KOPT-K1 (cell line): ENCODE measurements around the gene BDKRB1.

Experiments
- H3K27ac ChIP-seq: fragments of 200-600 bp; sonication (generic); 2 replicates; pipeline ENCODE4 v1.5.1; 2016; ENCODE audit warnings: antibody characterized with exemption, mild to moderate bottlenecking, low read depth, low read length; ENCODE audit not compliant: poor library complexity, severe bottlenecking
- H3K36me3 ChIP-seq: fragments of 200-600 bp; sonication (generic); 2 replicates; pipeline ENCODE4 v1.5.1; 2017; ENCODE audit warnings: antibody characterized with exemption, mild to moderate bottlenecking, low read length, moderate library complexity; ENCODE audit not compliant: insufficient read depth
- H3K9me3 ChIP-seq: fragments of 200-600 bp; sonication (generic); 2 replicates; pipeline ENCODE4 v1.5.1; 2017; ENCODE audit warnings: antibody characterized with exemption, low read length, mild to moderate bottlenecking; ENCODE audit not compliant: insufficient read depth, poor library complexity, severe bottlenecking

The BDKRB1 gene

DNA sequence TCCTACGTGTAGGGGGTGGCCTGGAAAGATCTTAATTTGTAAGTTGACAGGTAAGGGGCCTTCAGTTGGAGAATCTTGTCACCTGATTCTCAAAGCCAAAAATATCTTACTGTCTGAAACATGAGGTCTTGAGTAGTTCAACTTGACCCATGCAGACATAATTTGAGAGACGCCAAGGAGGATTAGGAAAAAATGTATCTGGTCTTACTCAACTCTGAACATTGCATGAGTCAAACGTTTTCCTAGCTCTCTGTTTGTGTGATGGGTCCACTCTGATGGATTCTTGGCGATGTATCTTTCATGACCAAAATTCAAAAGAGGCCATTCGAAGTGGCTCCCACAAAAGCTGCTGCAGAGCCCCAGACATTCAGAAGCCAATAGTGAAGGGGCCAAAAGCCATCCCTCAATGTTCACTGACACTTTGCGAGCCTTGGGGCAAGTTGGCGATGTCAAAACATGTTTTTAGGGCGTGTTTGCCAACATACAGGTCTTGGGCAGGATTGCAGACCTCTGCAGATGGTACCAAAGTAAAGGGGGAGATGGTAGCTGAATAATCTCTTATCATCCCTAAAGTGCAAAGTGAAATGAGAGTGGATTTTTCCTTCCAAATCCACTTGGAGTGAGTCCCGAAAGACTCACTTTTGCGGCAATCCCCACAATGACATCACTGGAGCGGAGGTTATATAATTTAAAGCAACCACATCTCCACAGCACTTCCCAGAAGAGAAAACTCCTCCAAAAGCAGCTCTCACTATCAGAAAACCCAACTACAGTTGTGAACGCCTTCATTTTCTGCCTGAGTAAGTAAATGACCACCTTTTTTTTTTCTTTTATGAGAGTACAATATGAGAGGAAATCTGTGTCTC lies at the start of gene BDKRB1:
Gene BDKRB1, plus strand, starts transcription at position 710 of the 866 bp plus-strand sequence. CDS start 7,473 bp downstream, outside the sequence.
- Histone ChIP-seq H3K9me3 (peaks cover 12% of the 10 kb centered on the region), H3K27ac (no peak within 1 kb of the TSS), H3K36me3 (no peaks in the 10 kb centered on the region)

GRCh38 chr14:96206461-96206860 lies 49.5 kb upstream of the BDKRB1 start:
- no peak overlapping the region for H3K27ac ChIP-seq
- no peaks in the 10 kb centered on the region for H3K36me3 ChIP-seq
- H3K9me3 ChIP-seq, result no peaks in the 10 kb centered on the region

- Histone ChIP-seq H3K36me3 (no peaks in the 10 kb centered on the region), H3K9me3 (peaks cover 11% of the 10 kb centered on the region), H3K27ac (no peak overlapping the region)
Measured at GRCh38 chr14:96207686-96208085, 48.3 kb upstream of the BDKRB1 start.

DNA sequence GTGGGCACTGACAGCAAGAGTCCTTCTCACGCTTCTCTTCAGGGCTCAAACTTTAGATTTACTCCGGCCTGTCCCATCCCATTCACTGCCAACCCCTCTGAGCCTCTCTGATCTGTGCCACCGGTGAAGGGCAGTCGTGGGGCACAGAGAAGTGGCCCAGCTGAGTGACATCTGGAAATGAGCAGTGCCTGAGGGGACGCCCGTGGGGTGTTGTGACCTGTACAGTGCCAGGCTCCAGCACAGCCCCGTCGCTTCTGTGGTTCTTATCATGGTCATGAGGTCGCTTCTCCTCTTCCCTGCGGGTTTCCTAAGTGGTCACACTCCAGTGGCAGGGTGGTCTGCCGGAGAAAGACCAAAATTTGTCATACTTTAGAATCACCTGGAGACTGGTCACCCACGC lies 47.3 kb upstream of the BDKRB1 start:
- H3K27ac ChIP-seq, result no peak overlapping the region
- peaks cover 11% of the 10 kb centered on the region for H3K9me3 ChIP-seq
- no peaks in the 10 kb centered on the region for H3K36me3 ChIP-seq

- Histone ChIP-seq H3K27ac (no peak overlapping the region), H3K9me3 (peaks cover 11% of the 10 kb centered on the region), H3K36me3 (no peaks in the 10 kb centered on the region)
Measured at GRCh38 chr14:96212140-96212539, 43.9 kb upstream of the BDKRB1 start.

DNA sequence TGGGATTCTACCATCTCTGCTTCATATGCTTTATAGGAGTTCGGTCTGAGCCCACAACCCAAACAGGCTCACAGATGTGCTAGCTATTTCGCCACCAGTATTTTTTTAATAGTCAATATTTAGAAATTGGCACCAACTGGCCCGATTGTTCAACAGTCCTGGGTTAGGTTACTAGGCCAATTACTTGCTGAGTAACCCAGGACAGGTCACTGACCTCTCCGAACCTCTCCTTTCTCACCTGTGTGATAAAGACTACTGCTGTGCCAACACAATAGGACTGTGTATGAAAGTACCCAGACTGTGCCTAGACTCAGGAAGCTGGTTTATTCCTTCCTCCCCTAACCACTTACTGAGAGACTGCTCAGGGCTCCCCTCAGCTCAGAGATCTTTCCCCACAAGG lies 43.1 kb upstream of the BDKRB1 start:
- Histone ChIP-seq H3K9me3 (peaks cover 11% of the 10 kb centered on the region), H3K36me3 (no peaks in the 10 kb centered on the region)

GRCh38 chr14:96213871-96214465 lies 42.0 kb upstream of the BDKRB1 start:
- no peaks in the 10 kb centered on the region for H3K36me3 ChIP-seq
- no peak overlapping the region for H3K27ac ChIP-seq
- peaks cover 11% of the 10 kb centered on the region for H3K9me3 ChIP-seq

More for the DNA sequence above, 43.1 kb upstream of the BDKRB1 start:
- H3K27ac ChIP-seq, result no peak overlapping the region

GRCh38 chr14:96214793-96215192 lies 41.2 kb upstream of the BDKRB1 start:
- no peak overlapping the region for H3K27ac ChIP-seq
- no peaks in the 10 kb centered on the region for H3K36me3 ChIP-seq

DNA sequence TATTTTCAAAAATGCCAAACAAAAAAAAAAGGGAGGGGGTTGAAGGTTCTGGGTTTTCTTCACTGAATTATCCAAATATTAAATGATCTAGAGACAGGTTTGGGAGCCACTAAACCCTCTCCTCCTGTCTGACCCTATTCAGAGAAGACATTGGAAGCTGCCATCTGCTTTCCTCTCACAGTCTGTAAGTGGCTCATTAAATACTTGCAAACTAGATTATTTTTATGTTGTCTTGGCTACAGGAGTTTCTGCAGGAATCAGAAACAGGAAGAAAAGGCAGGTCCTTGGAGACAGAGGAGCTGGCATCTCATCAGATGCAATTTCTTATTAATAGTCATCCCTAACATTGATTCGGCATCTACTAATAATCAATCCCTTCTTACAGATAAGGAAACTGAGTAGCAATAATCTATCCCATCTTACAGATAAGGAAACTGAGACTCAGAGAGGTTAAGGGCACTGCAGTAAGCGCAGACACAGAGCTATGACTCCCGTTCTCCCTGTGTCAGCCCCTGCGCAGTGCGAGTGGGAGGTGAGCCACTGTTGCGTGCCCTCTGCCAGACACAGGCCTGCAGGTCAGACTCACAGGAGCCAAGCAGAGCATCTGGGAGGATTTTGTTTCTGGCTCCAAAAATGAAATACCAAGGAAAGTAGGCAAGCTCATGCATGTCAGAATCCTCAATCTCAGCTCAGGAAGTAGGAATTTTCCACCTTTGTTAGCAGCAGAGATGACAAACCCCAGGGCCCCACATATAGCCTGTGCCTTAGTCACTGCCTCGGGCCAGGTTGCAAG lies 40.4 kb upstream of the BDKRB1 start:
- Histone ChIP-seq H3K27ac (no peak overlapping the region), H3K36me3 (no peaks in the 10 kb centered on the region), H3K9me3 (peaks cover 11% of the 10 kb centered on the region)

More at GRCh38 chr14:96214793-96215192, 41.2 kb upstream of the BDKRB1 start:
- peaks cover 11% of the 10 kb centered on the region for H3K9me3 ChIP-seq

GRCh38 chr14:96216627-96217026 lies 39.4 kb upstream of the BDKRB1 start:
- Histone ChIP-seq H3K9me3 (peaks cover 10% of the 10 kb centered on the region), H3K36me3 (no peaks in the 10 kb centered on the region), H3K27ac (no peak overlapping the region)

GRCh38 chr14:96217376-96217913 lies 38.6 kb upstream of the BDKRB1 start:
- Histone ChIP-seq H3K36me3 (no peaks in the 10 kb centered on the region), H3K27ac (no peak overlapping the region), H3K9me3 (peaks cover 1% of the 10 kb centered on the region)

GRCh38 chr14:96221109-96221650 lies 34.8 kb upstream of the BDKRB1 start:
- Histone ChIP-seq H3K27ac (no peak overlapping the region), H3K9me3 (no peaks in the 10 kb centered on the region), H3K36me3 (no peaks in the 10 kb centered on the region)

DNA sequence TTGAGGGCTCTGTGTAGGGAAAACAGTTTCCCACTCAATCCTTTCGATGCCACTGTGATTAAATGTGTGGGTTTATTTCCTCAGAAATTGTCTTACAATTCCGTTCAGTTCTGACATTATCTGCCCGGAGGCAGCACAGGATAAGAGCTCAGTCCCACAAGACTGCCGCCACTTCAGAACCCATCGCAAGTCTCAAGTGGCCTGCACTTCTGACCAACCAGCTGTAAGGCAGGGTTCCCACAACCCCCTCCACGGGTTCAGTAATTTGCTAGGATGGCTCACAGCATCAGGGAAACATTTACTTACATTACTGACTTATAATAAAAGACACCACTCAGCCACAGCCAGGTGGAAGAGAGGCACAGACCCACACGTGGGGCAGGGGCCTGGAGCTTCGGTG lies 34.2 kb upstream of the BDKRB1 start:
- no peak overlapping the region for H3K27ac ChIP-seq
- H3K36me3 ChIP-seq, result no peaks in the 10 kb centered on the region
- no peaks in the 10 kb centered on the region for H3K9me3 ChIP-seq

GRCh38 chr14:96224480-96225096 lies 31.4 kb upstream of the BDKRB1 start:
- H3K9me3 ChIP-seq, result peaks cover 9% of the 10 kb centered on the region
- no peaks in the 10 kb centered on the region for H3K36me3 ChIP-seq
- H3K27ac ChIP-seq, result no peak overlapping the region
